Diencephalon (tissue), 1 donor: Measurements from ENCODE around the gene EHBP1L1. TPM values are rescaled to one million over a fixed set of nuclear protein-coding genes. Genes with fewer than 3 reads are reported as not detected.

ENCODE experiments used
- small RNA-seq: library from RNA; depleted of rRNA; stranded (forward); fragments of <200 nt; gene quantifications from one replicate; pipeline ENCODE3, GENCODE V24; 2014
- total RNA-seq: library from RNA; depleted of rRNA; stranded (reverse); fragments of >200 nt; gene quantifications from one replicate; pipeline ENCODE4 v1.2.3, GENCODE V29; 2014

EHBP1L1 gene
- 11.8 TPM for total RNA-seq

GRCh38 chr11:65575568-65576231 lies at the start of gene EHBP1L1:
Gene EHBP1L1 (plus strand): TSS chr11:65576053. CDS start chr11:65576303, 250 bp downstream.

GRCh38 chr11:65558002-65558929 lies 17.6 kb upstream of the EHBP1L1 start, which contains the start of gene LTBP3:
Gene LTBP3 (minus strand): TSS chr11:65558359. CDS start chr11:65557959, 400 bp downstream.

GRCh38 chr11:65569973-65570918 lies 5.6 kb upstream of the EHBP1L1 start, which contains the start of gene ZNRD2:
Gene ZNRD2 (plus strand): TSS chr11:65570477. CDS start chr11:65570492, 15 bp downstream.

GRCh38 chr11:65572356-65573051 lies 3.3 kb upstream of the EHBP1L1 start, which contains the start of gene FAM89B:
Gene FAM89B (plus strand): TSS chr11:65572538. CDS start chr11:65572670, 132 bp downstream.

GRCh38 chr11:65595543-65596281 lies 19.9 kb downstream of the EHBP1L1 start, which contains the start of gene KCNK7:
Gene KCNK7 (minus strand): TSS chr11:65595800. CDS start chr11:65595772, 28 bp downstream.

GRCh38 chr11:65615229-65615949 lies 39.5 kb downstream of the EHBP1L1 start, which contains the start of gene PCNX3:
Gene PCNX3 (plus strand): TSS chr11:65615776. CDS start chr11:65616312, 536 bp downstream.

GRCh38 chr11:65637794-65638419 lies 62.1 kb downstream of the EHBP1L1 start, which contains the start of gene SIPA1:
Gene SIPA1 (plus strand): TSS chr11:65638101. CDS start chr11:65640922, 2,821 bp downstream.

Small RNA genes within 50 kb of the gene (small RNA-seq; reads per million reads assigned to genes)
- gene AP001362.1 (not detected), gene MIR4690 (not detected)

Other genes starting within 250 kb of the EHBP1L1 start
- gene DPF2, start 242.2 kb upstream of the EHBP1L1 start, total RNA-seq, result 31.4 TPM
- 3.2 TPM for gene TIGD3, start 221.3 kb upstream of the EHBP1L1 start, total RNA-seq
- gene SLC25A45, start 193.4 kb upstream of the EHBP1L1 start, total RNA-seq, result 0.92 TPM
- gene FRMD8, start 189.4 kb upstream of the EHBP1L1 start, total RNA-seq, result 9.5 TPM
- 6.5 TPM for gene NEAT1, start 153.3 kb upstream of the EHBP1L1 start, total RNA-seq
- gene MALAT1, start 77.0 kb upstream of the EHBP1L1 start, total RNA-seq, result 9,748 TPM
- 40.6 TPM for gene SCYL1, start 51.0 kb upstream of the EHBP1L1 start, total RNA-seq
- 24.0 TPM for gene LTBP3, start 17.7 kb upstream of the EHBP1L1 start, total RNA-seq
- gene ZNRD2, start 5.6 kb upstream of the EHBP1L1 start, total RNA-seq, result 25.4 TPM
- 29.3 TPM for gene FAM89B, start 3.5 kb upstream of the EHBP1L1 start, total RNA-seq
- not detected for gene KCNK7, start 19.7 kb downstream of the EHBP1L1 start, total RNA-seq
- 11.5 TPM for gene MAP3K11, start 38.2 kb downstream of the EHBP1L1 start, total RNA-seq
- gene PCNX3, start 39.7 kb downstream of the EHBP1L1 start, total RNA-seq, result 18.0 TPM
- gene SIPA1, start 62.0 kb downstream of the EHBP1L1 start, total RNA-seq, result 6.7 TPM
- 14.1 TPM for gene RELA, start 86.9 kb downstream of the EHBP1L1 start, total RNA-seq
- 46.8 TPM for gene KAT5, start 136.2 kb downstream of the EHBP1L1 start, total RNA-seq
- gene RNASEH2C, start 144.7 kb downstream of the EHBP1L1 start, total RNA-seq, result 9.5 TPM
- gene AP5B1, start 204.9 kb downstream of the EHBP1L1 start, total RNA-seq, result 4.8 TPM
- not detected for gene OVOL1, start 211.0 kb downstream of the EHBP1L1 start, total RNA-seq